Caco-2 (cell line): ENCODE data around the gene DACT1. TPM values are rescaled to one million over a fixed set of nuclear protein-coding genes. Genes with fewer than 3 reads are reported as not detected.

Experiments
- BruUV-seq: library from RNA; stranded (reverse); fragments of 400-500 nt; replicated peaks from 2 replicates; lab custom pipeline; 2021; lab: Mats Ljungman, UMichigan
- CTCF ChIA-PET: fragments of 300-600 bp; sonication (Branson Sonifier 250); formaldehyde crosslinking; loops from one replicate; lab custom pipeline; 2022; ENCODE audit warnings: antibody characterized with exemption; lab: Charles Lee
- POLR2A ChIA-PET: fragments of 300-600 bp; sonication (Branson Sonifier 250); formaldehyde crosslinking; loops from one replicate; lab custom pipeline; 2022; ENCODE audit warnings: antibody characterized with exemption; lab: Charles Lee
- DNase-seq, 2 experiments: peaks; one replicate each; pipeline versions ENCODE4 v3.0.0 to v3.0.0-alpha.2; 2020 to 2022
- H3K27me3 ChIP-seq: replicated peaks from 2 replicates; pipeline ENCODE4 v1.6.0; 2011; ENCODE audit warnings: low read length; ENCODE audit not compliant: control insufficient read depth, insufficient read depth
- H3K36me3 ChIP-seq: 2 replicates; pipeline ENCODE4 v1.5.1; 2011; ENCODE audit warnings: low read length; ENCODE audit not compliant: control insufficient read depth, insufficient read depth
- H3K4me1 ChIP-seq: fragments of 250-450 bp; sonication (Bioruptor Pico); 2 replicates; pipeline ENCODE4 v1.5.1; 2020; ENCODE audit warnings: mild to moderate bottlenecking
- H3K4me3 ChIP-seq: 2 replicates; pipeline ENCODE4 v1.5.1; 2011; ENCODE audit warnings: low read depth, mild to moderate bottlenecking, control low read depth, low read length
- H3K9me3 ChIP-seq: fragments of 250-450 bp; sonication (Bioruptor Pico); 2 replicates; pipeline ENCODE4 v1.5.1; 2020; ENCODE audit warnings: mild to moderate bottlenecking, moderate library complexity
- H3K27ac Mint-ChIP-seq: one replicate; pipeline ENCODE4 v1.8.0; 2022; ENCODE audit warnings: mixed read lengths; ENCODE audit not compliant: unreplicated experiment
- H3K27me3 Mint-ChIP-seq: one replicate; pipeline ENCODE4 v1.8.0; 2022; ENCODE audit warnings: mixed read lengths; ENCODE audit not compliant: insufficient read depth, unreplicated experiment
- H3K36me3 Mint-ChIP-seq: one replicate; pipeline ENCODE4 v1.8.0; 2022; ENCODE audit warnings: mild to moderate bottlenecking, mixed read lengths; ENCODE audit not compliant: insufficient read depth, unreplicated experiment
- H3K4me1 Mint-ChIP-seq: one replicate; pipeline ENCODE4 v1.8.0; 2022; ENCODE audit warnings: low read depth, mixed read lengths; ENCODE audit not compliant: unreplicated experiment
- H3K4me3 Mint-ChIP-seq: one replicate; pipeline ENCODE4 v1.8.0; 2022; ENCODE audit warnings: mild to moderate bottlenecking, moderate library complexity, mixed read lengths; ENCODE audit not compliant: unreplicated experiment
- H3K9me3 Mint-ChIP-seq: one replicate; pipeline ENCODE4 v1.8.0; 2022; ENCODE audit warnings: mixed read lengths; ENCODE audit not compliant: unreplicated experiment
- intact Hi-C: fragments of 100-400 bp; cut with micrococcal nuclease; formaldehyde crosslinking; loops from one replicate; pipeline ENCODE4 v1.10.0; 2022; ENCODE audit not compliant: unreplicated experiment
- total RNA-seq: library from RNA; stranded (reverse); gene quantifications from 2 replicates; pipeline ENCODE4 v1.2.3, GENCODE V29; 2022
- TF ChIP-seq, protein P1 (sequence below), 2 experiments: fragments of 200-600 bp in 1 of 2; IDR thresholded peaks; 1 replicate in 1 of 2; 2 replicates in 1 of 2; pipeline versions ENCODE4 v1.5.1 to v1.8.0; 2011 to 2022; ENCODE audit warnings: antibody characterized with exemption in 1 of 2, control low read depth in 1 of 2, inconsistent platforms in 1 of 2, low read depth in 1 of 2, low read length in 1 of 2, mild to moderate bottlenecking in 1 of 2, moderate library complexity in 1 of 2; ENCODE audit not compliant: insufficient read depth in 1 of 2, severe bottlenecking in 1 of 2, unreplicated experiment in 1 of 2

The DACT1 gene
- total RNA-seq, 1 experiment from 2014 or later: 0.23 TPM

DNA sequence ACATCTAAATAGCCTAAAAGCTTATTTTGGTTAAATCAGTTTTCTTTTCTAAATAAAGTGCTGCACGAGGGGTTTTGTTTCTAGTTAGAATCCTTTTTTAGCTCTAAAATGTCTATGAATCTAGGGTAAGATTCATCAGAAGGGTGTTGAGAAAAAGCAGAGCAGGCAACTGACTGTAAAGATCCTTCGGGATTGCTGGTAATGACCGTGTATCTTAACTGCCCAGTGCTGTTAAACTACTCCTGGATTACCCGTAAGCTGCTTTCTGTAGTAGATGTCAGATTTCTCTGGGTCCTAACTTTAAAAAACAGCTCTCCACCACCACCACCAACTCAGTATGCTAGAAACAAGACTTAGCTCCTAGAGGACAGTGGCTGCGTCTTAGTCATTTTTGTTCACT, 39.2 kb downstream of the DACT1 start:
- H3K9me3 ChIP-seq: no peaks in the 10 kb centered on the region
- ChIA-PET POLR2A (no interaction called here), CTCF (no interaction called here)
- Mint-ChIP-seq H3K36me3 (no peaks in the 10 kb centered on the region), H3K4me1 (no peaks in the 10 kb centered on the region), H3K27ac (no peak overlapping the region), H3K9me3 (no peaks in the 10 kb centered on the region), H3K27me3 (peaks cover 22% of the 10 kb centered on the region), H3K4me3 (no peak overlapping the region)
- no peak for DNase-seq
- no peaks in the 10 kb centered on the region for H3K4me1 ChIP-seq
- intact Hi-C loops: no loop called here
- no peaks in the 10 kb centered on the region for H3K36me3 ChIP-seq
- no peak overlapping the region for H3K4me3 ChIP-seq
- TF ChIP-seq, protein P1, sequence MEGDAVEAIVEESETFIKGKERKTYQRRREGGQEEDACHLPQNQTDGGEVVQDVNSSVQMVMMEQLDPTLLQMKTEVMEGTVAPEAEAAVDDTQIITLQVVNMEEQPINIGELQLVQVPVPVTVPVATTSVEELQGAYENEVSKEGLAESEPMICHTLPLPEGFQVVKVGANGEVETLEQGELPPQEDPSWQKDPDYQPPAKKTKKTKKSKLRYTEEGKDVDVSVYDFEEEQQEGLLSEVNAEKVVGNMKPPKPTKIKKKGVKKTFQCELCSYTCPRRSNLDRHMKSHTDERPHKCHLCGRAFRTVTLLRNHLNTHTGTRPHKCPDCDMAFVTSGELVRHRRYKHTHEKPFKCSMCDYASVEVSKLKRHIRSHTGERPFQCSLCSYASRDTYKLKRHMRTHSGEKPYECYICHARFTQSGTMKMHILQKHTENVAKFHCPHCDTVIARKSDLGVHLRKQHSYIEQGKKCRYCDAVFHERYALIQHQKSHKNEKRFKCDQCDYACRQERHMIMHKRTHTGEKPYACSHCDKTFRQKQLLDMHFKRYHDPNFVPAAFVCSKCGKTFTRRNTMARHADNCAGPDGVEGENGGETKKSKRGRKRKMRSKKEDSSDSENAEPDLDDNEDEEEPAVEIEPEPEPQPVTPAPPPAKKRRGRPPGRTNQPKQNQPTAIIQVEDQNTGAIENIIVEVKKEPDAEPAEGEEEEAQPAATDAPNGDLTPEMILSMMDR (IDR thresholded peaks at IDR 0.05; ENCODE audit: insufficient read depth in 1 of 2, low read depth in 1 of 2, low read length in 1 of 2, severe bottlenecking in 1 of 2, unreplicated experiment in 1 of 2): no peak
- H3K27me3 ChIP-seq: no peaks in the 10 kb centered on the region
- no TSS peak for BruUV-seq

DNA sequence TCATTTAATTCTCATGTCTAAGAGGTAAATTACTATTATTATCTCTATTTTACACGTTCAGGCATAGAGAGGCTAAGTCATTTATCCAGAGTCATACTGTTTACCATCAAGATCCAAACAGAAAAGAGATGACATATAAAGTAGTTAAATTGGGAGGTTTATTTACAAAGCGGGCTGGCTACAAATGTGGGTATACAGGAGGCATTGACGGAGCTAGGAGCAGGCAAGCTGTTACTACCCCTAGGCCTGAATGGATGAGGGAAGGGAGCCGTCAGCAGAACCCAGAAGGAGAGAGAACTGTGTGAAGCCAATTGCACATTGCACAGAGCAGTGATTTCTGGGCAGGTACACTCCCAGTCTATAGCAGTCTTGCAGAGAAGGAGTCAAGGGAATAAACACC, 39.8 kb downstream of the DACT1 start:
- POLR2A ChIA-PET: no interaction called here
- BruUV-seq: no TSS peak
- TF ChIP-seq, protein P1 (IDR thresholded peaks at IDR 0.05; ENCODE audit: insufficient read depth in 1 of 2, low read depth in 1 of 2, low read length in 1 of 2, severe bottlenecking in 1 of 2, unreplicated experiment in 1 of 2): no peak

DNA sequence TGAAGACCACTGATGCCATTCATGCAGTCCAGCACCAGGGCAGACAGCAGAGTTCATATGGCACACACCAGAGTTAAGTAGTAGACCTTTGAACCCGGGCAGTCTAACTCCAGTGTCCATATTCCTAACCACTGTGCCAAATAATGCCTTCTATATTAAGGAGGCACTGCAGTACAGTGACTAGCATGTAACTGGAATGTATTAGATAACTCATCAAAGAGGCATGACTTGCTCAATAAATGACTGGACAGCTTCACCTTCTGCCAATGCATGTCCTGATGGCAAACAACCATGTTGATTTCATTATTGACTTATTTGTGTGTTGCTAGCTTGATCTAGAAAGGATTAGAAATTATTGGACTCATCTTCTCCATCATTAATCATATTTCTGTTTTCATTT, 40.2 kb downstream of the DACT1 start:
- Mint-ChIP-seq H3K9me3 (no peaks in the 10 kb centered on the region), H3K4me3 (no peak overlapping the region), H3K36me3 (no peaks in the 10 kb centered on the region), H3K27ac (no peak overlapping the region), H3K27me3 (peaks cover 19% of the 10 kb centered on the region), H3K4me1 (no peaks in the 10 kb centered on the region)
- intact Hi-C loops: no loop called here
- DNase-seq: no peak
- BruUV-seq: no TSS peak
- CTCF ChIA-PET: interaction anchor here (0.5 kb wide), 1 partner anchor 1151 kb away, joined by 9 read pairs; no protein-coding TSS in a partner anchor
- Histone ChIP-seq H3K27me3 (no peaks in the 10 kb centered on the region), H3K4me3 (no peak overlapping the region), H3K9me3 (no peaks in the 10 kb centered on the region), H3K36me3 (no peaks in the 10 kb centered on the region), H3K4me1 (no peaks in the 10 kb centered on the region)
- TF ChIP-seq, protein P1 (IDR thresholded peaks at IDR 0.05; ENCODE audit: insufficient read depth in 1 of 2, low read depth in 1 of 2, low read length in 1 of 2, severe bottlenecking in 1 of 2, unreplicated experiment in 1 of 2): no peak
- POLR2A ChIA-PET: no interaction called here

More for the DNA sequence above, 39.8 kb downstream of the DACT1 start:
- CTCF ChIA-PET: interaction anchor here (0.5 kb wide), 1 partner anchor 1150 kb away, joined by 9 read pairs; no protein-coding TSS in a partner anchor
- H3K36me3 Mint-ChIP-seq: no peaks in the 10 kb centered on the region
- no peak overlapping the region for H3K4me3 Mint-ChIP-seq
- no peak overlapping the region for H3K27ac Mint-ChIP-seq
- intact Hi-C loops: no loop called here
- Histone ChIP-seq H3K36me3 (no peaks in the 10 kb centered on the region), H3K27me3 (no peaks in the 10 kb centered on the region), H3K4me3 (no peak overlapping the region), H3K9me3 (no peaks in the 10 kb centered on the region), H3K4me1 (no peaks in the 10 kb centered on the region)
- no peaks in the 10 kb centered on the region for H3K9me3 Mint-ChIP-seq
- peaks cover 23% of the 10 kb centered on the region for H3K27me3 Mint-ChIP-seq
- DNase-seq: no peak
- no peaks in the 10 kb centered on the region for H3K4me1 Mint-ChIP-seq
